ENCODE data around the gene SLC45A3.

Gene SLC45A3

GRCh38 chr1:205700865-205701401, 20.6 kb upstream of the SLC45A3 start:
- DNase-seq (ENCODE audit: low read depth): no peak

DNA sequence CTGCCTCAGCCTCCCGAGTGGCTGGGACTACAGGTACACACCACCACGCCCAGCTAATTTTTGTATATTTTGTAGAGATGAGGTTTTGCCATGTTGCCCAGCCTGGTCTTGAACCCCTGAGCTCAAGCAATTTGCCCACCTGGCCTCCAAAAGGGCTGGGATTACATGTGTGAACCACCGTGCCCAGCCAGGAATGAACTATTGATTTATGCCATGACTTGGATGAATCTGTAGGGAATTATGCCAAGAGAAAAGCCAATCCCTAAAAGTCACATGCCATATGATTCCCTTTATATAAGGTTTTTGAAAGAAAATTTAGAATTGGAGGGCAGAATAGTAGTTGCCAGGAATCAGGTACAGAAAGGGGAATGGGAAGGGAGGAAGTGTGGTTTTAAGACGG, 19.1 kb upstream of the SLC45A3 start:
- no peak for DNase-seq (ENCODE audit: low read depth)

GRCh38 chr1:205698921-205699320, 18.6 kb upstream of the SLC45A3 start:
- no peak for DNase-seq (ENCODE audit: low read depth)

DNA sequence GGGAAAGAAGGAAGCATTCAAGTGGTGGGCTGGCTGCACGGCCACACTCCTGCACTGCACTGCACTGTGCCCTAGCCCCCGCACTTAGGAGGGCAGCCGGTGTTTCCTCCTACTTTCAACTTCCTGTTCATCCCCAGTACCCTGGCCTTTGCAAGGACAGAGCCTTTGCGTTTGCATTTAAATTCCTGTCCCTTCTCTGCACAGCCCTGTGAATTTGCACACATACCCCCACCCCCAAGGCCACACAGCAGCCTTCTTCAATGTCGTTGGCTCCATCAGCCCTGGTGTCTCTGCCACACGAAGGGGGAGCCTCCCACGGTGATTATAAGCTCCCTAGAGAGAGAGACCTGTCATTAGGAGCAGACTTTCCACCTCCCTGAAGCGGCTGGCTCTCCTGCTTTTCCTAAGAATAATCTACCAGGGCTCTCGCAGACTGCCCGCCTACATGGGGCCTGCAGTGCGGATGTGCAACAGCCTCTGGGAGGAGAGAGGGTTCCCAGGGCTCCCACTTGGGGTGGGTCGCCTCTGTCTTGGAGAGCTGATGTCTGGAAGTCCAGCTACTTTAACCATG, 13.2 kb upstream of the SLC45A3 start:
- DNase-seq (ENCODE audit: low read depth): no peak

GRCh38 chr1:205692423-205692822, 12.1 kb upstream of the SLC45A3 start:
- no peak for DNase-seq (ENCODE audit: low read depth)

GRCh38 chr1:205690122-205690756, 9.9 kb upstream of the SLC45A3 start:
- DNase-seq (ENCODE audit: low read depth): no peak

DNA sequence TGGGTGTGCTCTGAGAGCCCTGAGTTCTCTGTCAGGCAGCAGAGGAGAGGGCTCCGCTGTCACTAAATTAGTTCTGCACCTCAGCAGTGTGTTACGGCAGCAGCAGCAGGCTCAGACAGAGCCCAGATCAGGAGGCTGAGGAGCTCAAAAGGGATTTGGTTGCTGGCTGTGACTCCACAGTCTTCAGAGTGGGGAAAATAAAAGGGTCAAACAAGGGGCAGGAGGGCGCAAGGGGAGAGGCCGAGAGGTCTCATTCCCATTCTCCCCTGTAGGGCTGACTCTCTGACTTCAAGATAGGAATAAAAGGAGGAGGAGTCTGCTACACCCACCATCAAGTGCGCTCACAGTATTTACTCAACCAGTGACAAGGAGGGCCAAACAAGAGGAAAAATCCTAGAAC, 9.2 kb upstream of the SLC45A3 start:
- no peak for DNase-seq (ENCODE audit: low read depth)

DNA sequence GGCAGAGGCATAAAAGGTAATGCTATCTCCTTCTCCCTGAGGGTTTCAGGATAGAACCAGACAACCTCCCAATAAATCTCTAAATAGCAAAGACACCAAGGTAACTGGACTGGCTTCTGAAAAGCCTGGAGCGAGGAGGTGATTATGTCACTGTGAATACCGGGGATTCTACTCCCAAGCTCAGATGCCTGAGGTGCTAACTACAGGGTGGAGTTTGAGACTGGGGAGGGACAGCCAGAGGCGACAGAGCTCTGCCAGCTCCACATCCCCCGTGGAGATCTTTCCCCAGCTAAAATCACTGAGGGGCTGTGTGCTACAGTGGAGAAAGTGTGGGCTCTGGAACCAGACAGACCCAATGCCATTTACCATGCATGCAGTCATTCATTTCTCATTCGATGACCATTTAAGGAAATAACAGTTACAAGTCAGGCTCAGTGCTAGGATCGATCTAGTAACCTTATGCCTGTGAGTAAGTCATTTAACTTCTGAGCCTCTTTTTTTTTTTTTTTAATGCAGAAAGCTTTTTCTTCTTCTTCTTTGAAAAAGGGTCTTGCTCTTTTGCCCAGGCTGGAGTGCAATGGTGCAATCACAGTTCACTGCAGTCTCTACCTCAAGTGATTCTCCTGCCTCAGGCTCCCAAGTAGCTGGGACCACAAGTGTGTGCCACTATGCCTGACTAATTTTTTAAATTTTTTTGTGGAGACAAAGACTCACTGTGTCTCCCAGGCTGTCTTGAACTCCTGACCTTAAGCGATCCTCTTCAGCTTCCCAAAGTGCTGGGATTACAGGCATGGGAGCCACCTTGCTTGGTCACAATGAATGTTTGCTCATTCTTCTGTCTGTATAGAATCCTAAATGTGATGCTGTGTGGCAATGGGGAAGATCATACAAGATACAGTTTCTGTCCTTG, 8.1 kb upstream of the SLC45A3 start:
- DNase-seq (ENCODE audit: low read depth): no peak

DNA sequence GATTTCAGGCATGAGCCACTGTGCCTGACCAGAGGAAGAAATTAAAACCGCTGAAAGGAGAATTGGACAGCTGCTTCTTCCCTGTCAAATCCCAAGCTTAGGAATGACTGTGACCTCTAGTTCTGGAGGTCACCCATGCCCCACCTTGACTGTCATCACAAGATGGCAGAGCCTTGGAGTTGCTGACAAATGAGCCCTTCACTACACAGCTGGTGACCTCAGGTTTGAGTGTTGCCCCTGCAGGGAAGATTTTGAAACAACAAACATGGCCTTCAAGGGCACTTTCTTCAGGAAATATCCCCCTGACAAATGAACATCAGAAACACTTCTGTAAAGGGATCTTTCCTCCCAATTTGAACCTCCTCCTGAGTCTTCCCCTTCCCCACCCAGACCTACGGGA, 6.9 kb upstream of the SLC45A3 start:
- no peak for DNase-seq (ENCODE audit: low read depth)

GRCh38 chr1:205681364-205681763, 1.1 kb upstream of the SLC45A3 start:
- DNase-seq (ENCODE audit: low read depth): no peak

DNA sequence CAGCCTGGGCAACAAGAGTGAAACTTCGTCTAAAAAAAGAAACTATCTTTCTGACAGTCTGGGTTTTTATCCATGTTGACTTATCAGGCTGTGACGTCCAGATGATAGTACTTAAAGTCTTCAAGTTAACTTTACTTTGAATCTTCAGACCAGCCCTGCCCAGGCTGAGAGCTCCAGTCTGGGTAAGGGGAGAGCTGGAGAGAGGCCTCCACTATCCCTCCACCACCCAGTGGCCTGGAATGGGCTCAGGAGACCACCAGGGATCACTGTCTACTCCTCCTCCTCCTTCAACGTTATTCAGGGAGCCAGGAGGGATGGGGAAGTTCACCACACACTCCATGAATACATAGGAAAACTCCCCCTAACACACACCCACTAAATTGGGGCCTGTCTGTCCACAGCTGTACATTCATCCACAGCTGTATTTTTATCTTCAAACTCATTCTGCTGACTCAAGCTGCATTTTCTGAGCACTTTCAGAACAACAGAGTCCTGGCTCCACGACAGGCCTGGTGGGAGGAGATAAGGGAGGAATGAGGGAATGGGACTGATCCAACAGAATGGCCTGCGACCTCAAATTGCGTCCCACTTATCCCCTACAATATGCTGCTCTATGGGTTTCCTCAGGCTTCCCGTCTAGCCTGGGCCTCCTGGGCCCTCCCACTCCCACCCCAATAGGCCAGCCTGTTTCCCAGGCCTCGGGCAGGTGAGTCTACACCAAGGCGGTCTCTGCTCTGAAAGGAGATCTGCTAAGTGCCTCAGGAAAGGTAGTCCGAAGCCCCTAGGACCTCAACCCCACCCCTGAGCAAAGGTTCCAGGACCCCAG, 1.8 kb downstream of the SLC45A3 start:
- no peak for DNase-seq (ENCODE audit: low read depth)

DNA sequence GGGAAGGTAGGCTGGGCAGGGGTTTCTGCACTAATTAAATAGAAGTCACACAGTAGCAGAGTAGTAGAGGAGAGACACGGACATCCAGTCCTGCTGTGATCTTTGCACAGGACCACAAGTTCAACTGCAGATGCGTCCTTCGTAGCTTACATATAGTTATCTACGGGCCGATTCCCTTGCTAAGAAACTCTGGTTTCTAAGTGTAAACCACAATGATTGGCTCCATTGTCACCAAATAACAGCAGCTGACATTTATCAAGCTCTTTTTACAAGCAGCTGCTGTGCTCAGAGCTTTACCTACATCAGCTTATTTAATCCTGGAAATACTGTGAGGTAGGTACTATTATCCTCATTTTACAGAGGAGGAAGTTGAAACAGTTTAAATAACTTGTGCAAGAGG, 3.1 kb downstream of the SLC45A3 start:
- DNase-seq (ENCODE audit: low read depth): no peak

GRCh38 chr1:205676597-205676996, 3.7 kb downstream of the SLC45A3 start:
- DNase-seq (ENCODE audit: low read depth): no peak

DNA sequence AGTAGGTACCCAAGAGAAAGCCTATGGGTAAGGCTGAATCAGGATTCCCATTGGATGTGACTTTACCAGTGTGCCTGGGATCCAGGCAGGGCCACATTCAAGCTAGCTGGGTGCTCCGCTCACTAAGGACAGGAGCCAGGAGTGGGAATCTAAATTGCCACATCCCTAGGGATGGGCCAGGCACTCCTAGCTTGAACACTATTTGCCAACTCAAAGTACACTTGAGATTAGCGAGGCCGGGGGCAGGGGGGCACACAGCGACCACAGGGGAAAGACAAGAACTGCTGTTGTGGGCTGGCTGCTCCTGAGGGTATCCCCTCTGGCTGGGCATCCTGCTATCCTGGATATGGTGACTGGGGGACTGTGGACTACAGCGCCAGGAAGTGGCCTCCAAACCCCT, 4.3 kb downstream of the SLC45A3 start:
- DNase-seq (ENCODE audit: low read depth): no peak

DNA sequence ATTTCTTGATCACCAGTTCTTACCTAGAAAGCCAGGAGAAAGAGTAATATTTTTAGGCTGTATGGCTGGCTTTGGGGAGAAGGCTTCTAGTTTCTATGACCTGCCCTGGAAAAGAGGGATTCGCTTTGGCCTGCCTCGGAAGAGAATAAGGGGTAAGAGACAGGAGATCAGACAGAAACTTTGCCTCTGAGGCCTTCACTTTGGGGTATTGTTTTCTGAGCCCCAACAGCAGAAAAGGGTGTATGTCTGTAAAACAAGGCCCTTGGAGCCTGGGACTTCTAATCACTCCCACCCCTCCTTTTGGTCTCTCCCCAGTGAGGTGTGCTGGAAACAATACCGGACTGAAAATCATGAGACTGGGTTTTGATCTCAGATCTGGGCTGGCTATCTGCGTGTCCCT, 5.1 kb downstream of the SLC45A3 start:
- DNase-seq (ENCODE audit: low read depth): no peak

- DNase-seq (ENCODE audit: low read depth): no peak
These were observed 7.3 kb downstream of the SLC45A3 start for GRCh38 chr1:205672970-205673369.

DNA sequence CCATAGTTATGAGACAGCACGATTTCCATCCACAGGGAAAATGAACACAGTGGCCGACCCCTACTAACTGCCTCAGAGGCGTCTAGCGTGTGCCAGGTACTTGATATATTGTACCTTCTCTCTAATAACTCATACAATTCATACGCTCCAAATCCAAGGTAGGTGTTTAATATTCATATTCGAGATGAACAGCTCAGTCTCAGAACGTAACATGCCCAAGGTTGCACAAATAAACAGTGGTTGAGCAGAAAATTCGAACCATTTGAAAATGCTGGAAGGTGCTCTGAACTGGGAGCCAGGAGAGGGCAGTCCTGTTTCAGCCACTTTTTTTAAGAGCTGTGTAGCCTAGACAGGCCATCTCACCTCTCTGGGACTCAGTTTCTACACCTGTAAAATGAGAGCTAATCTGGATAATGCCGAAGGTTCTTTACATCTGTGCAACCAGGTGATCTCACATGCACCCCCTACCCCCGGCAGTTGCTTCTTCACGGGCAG, 7.9 kb downstream of the SLC45A3 start:
- no peak for DNase-seq (ENCODE audit: low read depth)

- no peak for DNase-seq (ENCODE audit: low read depth)
These were observed 9.5 kb downstream of the SLC45A3 start for GRCh38 chr1:205670611-205671430.

GRCh38 chr1:205670150-205670446, 10.2 kb downstream of the SLC45A3 start:
- no peak for DNase-seq (ENCODE audit: low read depth)

DNA sequence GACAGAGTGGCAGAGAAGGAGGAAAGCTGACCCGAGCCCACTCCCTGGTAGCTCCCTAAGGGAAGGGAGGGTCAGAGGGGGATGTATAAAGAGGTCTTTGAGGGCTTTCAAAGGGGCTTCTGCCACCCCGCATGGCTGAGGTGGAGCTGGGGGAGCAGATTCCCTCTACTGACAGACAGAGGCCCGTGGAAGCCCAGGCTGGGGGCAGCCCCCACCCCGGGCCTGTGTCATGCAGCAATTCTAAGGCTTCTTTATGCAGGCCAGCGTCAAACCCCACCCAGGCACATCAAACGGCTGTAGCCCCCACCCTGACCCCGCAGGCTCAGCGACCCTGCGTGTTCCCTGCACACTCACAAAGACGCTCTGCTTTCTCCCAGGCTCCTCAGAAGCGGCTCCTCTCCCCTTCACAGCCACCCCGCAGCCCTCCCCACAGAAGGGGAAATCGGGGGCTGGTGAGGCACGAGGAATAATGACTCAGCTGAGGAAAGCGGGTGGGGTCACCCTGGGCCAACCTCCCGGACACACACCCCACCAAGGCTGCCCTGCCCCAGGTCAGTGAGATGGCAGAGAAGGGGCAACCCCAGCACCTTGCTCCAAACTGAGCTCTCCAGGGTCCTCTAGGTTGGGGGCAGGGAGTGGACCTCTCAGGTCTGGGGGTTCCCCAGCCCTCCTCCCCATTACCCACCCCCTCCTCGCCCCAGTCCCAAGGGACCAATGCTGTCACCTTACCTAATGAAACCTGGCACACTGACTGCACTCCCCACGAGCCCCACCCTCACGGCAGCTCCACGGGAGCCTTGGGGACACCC, 10.8 kb downstream of the SLC45A3 start:
- no peak for DNase-seq (ENCODE audit: low read depth)

Measured in activated T-helper 1 cell treated with Interleukin-2 at 50 U/mL for 16 hours (primary cell).